ENCODE data around the gene TET3. TPM values are rescaled to one million over a fixed set of nuclear protein-coding genes. Genes with fewer than 3 reads are reported as not detected.

The TET3 gene
- total RNA-seq, 1 experiment from 2014 or later = 19.1 TPM

DNA sequence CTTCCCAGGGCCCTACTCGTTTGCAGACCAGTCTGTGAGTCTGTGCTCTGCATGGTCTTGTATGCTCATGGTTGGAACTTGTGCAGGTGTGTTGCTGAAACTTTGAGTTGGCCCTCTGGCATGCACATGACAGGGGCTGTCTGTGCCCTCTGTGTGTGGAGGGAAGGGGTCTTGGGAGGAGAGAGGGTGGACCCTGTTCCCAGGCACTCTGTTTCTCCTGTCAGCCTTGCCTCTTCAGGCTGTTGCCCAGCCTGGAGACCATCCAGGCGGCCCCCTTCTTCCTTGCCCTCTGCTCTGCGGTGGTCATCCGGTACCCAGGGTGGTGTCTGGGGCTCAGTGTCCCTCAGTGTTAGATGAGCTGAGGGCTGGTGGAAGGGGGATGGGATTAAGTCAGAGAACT, 39.5 kb downstream of the TET3 start:
- TF ChIP-seq, protein P1, sequence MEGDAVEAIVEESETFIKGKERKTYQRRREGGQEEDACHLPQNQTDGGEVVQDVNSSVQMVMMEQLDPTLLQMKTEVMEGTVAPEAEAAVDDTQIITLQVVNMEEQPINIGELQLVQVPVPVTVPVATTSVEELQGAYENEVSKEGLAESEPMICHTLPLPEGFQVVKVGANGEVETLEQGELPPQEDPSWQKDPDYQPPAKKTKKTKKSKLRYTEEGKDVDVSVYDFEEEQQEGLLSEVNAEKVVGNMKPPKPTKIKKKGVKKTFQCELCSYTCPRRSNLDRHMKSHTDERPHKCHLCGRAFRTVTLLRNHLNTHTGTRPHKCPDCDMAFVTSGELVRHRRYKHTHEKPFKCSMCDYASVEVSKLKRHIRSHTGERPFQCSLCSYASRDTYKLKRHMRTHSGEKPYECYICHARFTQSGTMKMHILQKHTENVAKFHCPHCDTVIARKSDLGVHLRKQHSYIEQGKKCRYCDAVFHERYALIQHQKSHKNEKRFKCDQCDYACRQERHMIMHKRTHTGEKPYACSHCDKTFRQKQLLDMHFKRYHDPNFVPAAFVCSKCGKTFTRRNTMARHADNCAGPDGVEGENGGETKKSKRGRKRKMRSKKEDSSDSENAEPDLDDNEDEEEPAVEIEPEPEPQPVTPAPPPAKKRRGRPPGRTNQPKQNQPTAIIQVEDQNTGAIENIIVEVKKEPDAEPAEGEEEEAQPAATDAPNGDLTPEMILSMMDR (conservative IDR thresholded peaks at IDR 0.05) = no peak
- Histone ChIP-seq H3K27ac (no peak overlapping the region), H4K20me1 (ENCODE audit: insufficient read depth) (peaks cover 39% of the 10 kb centered on the region), H3K9me2 (ENCODE audit: insufficient read depth) (no peaks in the 10 kb centered on the region), H3K79me2 (ENCODE audit: low read depth) (peaks cover 64% of the 10 kb centered on the region), H3K27me3 (ENCODE audit: insufficient read depth, low read depth) (no peaks in the 10 kb centered on the region), H3K36me3 (ENCODE audit: low read depth) (no peaks in the 10 kb centered on the region), H3K4me2 (no peak overlapping the region), H3F3A (ENCODE audit: insufficient read depth, low read depth) (peaks cover 8% of the 10 kb centered on the region), H2AFZ (no peak overlapping the region), H3K4me1 (replicated peaks; ENCODE audit: insufficient read depth) (no peaks in the 10 kb centered on the region), H3K9me3 (ENCODE audit: insufficient read depth, low read depth) (no peaks in the 10 kb centered on the region), H3K4me3 (no peak overlapping the region)
- POLR2A ChIA-PET (ENCODE audit: unreplicated experiment) = no interaction called here
- intact Hi-C loops (cut with micrococcal nuclease; ENCODE audit: unreplicated experiment) = no loop called here
- no peak for DNase-seq
- BruUV-seq (replicated peaks) = no TSS peak
- CTCF ChIA-PET = no interaction called here

DNA sequence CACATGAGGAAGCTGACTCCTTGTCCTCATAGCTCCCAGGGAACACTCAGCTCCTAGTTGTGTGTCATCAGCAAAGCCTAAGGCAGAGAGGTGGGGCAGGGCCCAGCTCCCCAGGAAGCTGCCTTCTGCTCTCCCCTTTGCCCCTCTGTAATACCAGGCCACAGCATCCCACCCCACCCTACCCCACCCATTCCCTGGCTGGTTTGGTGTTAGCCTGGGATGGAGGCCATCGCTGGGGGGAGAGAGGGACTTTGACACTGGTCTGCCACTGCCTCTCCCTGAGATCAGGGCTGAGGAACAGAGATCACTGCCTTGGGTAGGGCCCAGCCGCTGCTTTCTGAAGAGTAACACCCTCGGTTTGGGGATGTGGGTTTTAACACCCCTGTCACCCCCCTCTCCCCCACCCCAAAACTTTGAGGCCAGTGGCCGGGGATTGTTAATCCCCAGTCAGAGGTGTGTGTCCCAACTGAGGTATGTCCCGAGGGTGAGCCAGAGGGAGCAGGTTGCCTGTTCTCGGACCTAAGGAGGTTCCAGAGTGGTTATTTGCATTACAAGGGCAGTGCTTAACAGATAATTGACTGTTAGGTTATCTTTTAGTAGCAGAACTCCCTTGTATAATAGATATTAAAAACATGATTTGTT, 41.4 kb downstream of the TET3 start:
- no peaks in the 10 kb centered on the region for H3K36me3 ChIP-seq (ENCODE audit: low read depth)
- ChIA-PET CTCF (no interaction called here), POLR2A (ENCODE audit: unreplicated experiment) (interaction anchor here (0.6 kb wide), 1 partner anchor 289 kb away, joined by 9 read pairs; the partner anchor contains the start of gene TPRKB)
- H4K20me1 ChIP-seq (ENCODE audit: insufficient read depth) = peaks cover 49% of the 10 kb centered on the region
- H2AFZ ChIP-seq = no peak overlapping the region
- no peak for DNase-seq
- 0 out of 2 replicates have a peak overlapping the region, but pooled peaks have one; percentile 5 for H3K27ac ChIP-seq
- no peak overlapping the region for H3K4me3 ChIP-seq
- peaks cover 70% of the 10 kb centered on the region for H3K79me2 ChIP-seq (ENCODE audit: low read depth)
- no peaks in the 10 kb centered on the region for H3K4me1 ChIP-seq (replicated peaks; ENCODE audit: insufficient read depth)
- H3K9me3 ChIP-seq (ENCODE audit: insufficient read depth, low read depth) = no peaks in the 10 kb centered on the region
- no peaks in the 10 kb centered on the region for H3K27me3 ChIP-seq (ENCODE audit: insufficient read depth, low read depth)
- H3K4me2 ChIP-seq = no peak overlapping the region
- H3K9me2 ChIP-seq (ENCODE audit: insufficient read depth) = no peaks in the 10 kb centered on the region
- peaks cover 8% of the 10 kb centered on the region for H3F3A ChIP-seq (ENCODE audit: insufficient read depth, low read depth)
- TF ChIP-seq, protein P1 (conservative IDR thresholded peaks at IDR 0.05) = no peak
- no peak for TF ChIP-seq EZH2 (IDR thresholded peaks at IDR 0.05; ENCODE audit: low read depth)
- intact Hi-C loops (cut with micrococcal nuclease; ENCODE audit: unreplicated experiment) = no loop called here
- BruUV-seq (replicated peaks) = no TSS peak

DNA sequence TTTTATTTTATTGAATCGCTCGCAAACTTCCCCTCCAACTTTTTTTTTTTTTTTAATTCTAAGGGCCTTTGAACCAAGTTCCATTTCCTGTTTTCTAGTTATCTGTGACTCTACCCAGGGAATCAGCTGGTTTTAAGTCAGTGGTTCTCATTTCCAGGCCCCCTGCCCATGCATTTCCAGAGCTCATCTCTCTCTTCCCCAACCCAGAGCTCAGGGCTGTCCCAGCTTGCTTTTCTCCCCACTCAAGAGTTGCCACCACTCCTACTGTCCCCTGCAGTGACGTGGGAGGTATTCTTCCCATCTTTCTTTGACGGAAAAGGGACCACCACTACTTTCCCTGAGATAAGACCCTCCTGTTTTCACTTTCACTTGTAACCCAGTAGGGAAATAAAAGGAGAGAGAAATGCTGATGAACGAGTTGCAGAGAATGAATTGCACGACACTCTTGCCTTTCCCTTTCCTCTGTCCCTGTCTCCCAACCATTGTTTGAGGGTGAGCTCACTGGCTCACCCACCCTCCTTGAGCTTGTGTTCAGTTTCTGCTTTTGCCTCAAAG, 42.1 kb downstream of the TET3 start:
- no peaks in the 10 kb centered on the region for H3K36me3 ChIP-seq (ENCODE audit: low read depth)
- no peaks in the 10 kb centered on the region for H3K4me1 ChIP-seq (replicated peaks; ENCODE audit: insufficient read depth)
- BruUV-seq (replicated peaks) = no TSS peak
- no peaks in the 10 kb centered on the region for H3K27me3 ChIP-seq (ENCODE audit: insufficient read depth, low read depth)
- no peak overlapping the region for H3K27ac ChIP-seq
- H2AFZ ChIP-seq = no peak overlapping the region
- DNase-seq = no peak
- H3F3A ChIP-seq (ENCODE audit: insufficient read depth, low read depth) = peaks cover 8% of the 10 kb centered on the region
- intact Hi-C loops (cut with micrococcal nuclease; ENCODE audit: unreplicated experiment) = no loop called here
- no peak overlapping the region for H3K4me2 ChIP-seq
- TF ChIP-seq, protein P1 (conservative IDR thresholded peaks at IDR 0.05) = no peak
- no peak for TF ChIP-seq EZH2 (IDR thresholded peaks at IDR 0.05; ENCODE audit: low read depth)
- peaks cover 54% of the 10 kb centered on the region for H4K20me1 ChIP-seq (ENCODE audit: insufficient read depth)
- H3K9me3 ChIP-seq (ENCODE audit: insufficient read depth, low read depth) = no peaks in the 10 kb centered on the region
- POLR2A ChIA-PET (ENCODE audit: unreplicated experiment) = no interaction called here
- H3K79me2 ChIP-seq (ENCODE audit: low read depth) = peaks cover 76% of the 10 kb centered on the region
- no peaks in the 10 kb centered on the region for H3K9me2 ChIP-seq (ENCODE audit: insufficient read depth)
- CTCF ChIA-PET = interaction anchor here (0.6 kb wide), 1 partner anchor 121 kb away, joined by 5 read pairs; the partner anchor contains the start of gene BOLA3
- H3K4me3 ChIP-seq = no peak overlapping the region
